ENCODE measurements around the gene INSL3. TPM values are rescaled to one million over a fixed set of nuclear protein-coding genes. Genes with fewer than 3 reads are reported as not detected.

INSL3 gene
- polyA plus RNA-seq, 1 donor, result 1.6 TPM

DNA sequence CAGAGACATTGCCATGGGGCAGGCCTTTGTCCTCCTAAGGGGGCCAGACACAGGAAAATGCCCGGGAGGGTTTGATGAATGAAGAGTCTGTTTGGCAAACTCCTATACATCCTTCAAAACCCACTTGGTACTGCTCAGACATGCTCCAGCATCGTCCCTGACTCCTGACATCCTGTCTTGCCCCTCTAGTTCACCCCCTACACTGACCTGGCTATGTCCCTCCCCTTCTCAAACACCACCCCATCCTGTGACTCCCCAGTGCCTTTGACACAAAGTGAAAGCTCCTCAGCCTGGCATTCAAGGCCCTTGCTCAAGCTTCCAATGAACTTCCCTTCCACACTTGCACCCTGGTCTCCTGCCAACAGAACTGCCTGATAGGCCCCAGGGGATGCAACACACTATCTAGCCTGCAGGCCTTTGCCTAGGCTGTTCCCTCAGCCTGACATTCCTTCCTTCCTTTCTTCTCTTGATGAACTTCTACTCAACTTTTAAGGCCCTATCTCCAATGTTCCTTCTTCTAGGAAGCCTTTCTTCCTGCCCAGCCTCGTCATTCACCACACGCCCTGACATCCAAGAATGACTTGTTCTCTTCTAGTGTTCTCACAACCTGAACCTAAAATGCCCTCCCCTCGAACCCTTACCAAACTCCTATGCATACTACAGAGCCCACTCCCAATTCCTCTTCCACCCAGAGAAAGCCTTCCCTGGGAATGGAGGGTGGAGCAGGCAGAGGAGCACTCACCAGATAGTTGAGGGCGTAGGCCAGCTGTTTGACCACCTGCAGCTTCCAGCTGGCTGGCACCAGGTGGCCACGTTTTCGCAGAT, 14.1 kb upstream of the INSL3 start:
- no peak overlapping the region for H3K4me3 ChIP-seq (ENCODE audit: low read length)
- DNase-seq, result no peak
- peaks cover 4% of the 10 kb centered on the region for H3K9me3 ChIP-seq (ENCODE audit: control insufficient read depth, low read depth, low read length)
- peaks cover 6% of the 10 kb centered on the region for H3K36me3 ChIP-seq (ENCODE audit: control insufficient read depth, insufficient read depth, low read length)
- H3K27me3 ChIP-seq (ENCODE audit: control insufficient read depth, insufficient read depth, low read length), result peaks cover 6% of the 10 kb centered on the region
- peaks cover 6% of the 10 kb centered on the region for H3K4me1 ChIP-seq (ENCODE audit: control insufficient read depth, insufficient read depth, low read length)
- no peak overlapping the region for H3K27ac ChIP-seq (ENCODE audit: low read length)
- 100% methylated on average over 2 of the region's 8 CpGs for WGBS (ENCODE audit: insufficient coverage, low lambda C conversion rate)

- WGBS (ENCODE audit: insufficient coverage, low lambda C conversion rate), result no CpG with 5 or more reads among the region's 27 CpGs
- no peak for DNase-seq
- peaks cover 6% of the 10 kb centered on the region for H3K27me3 ChIP-seq (ENCODE audit: control insufficient read depth, insufficient read depth, low read length)
- peaks cover 6% of the 10 kb centered on the region for H3K36me3 ChIP-seq (ENCODE audit: control insufficient read depth, insufficient read depth, low read length)
- peaks cover 4% of the 10 kb centered on the region for H3K9me3 ChIP-seq (ENCODE audit: control insufficient read depth, low read depth, low read length)
- no peak overlapping the region for H3K27ac ChIP-seq (ENCODE audit: low read length)
- H3K4me1 ChIP-seq (ENCODE audit: control insufficient read depth, insufficient read depth, low read length), result peaks cover 8% of the 10 kb centered on the region
- H3K4me3 ChIP-seq (ENCODE audit: low read length), result no peak overlapping the region
Measured at GRCh38 chr19:17834350-17835181, 13.2 kb upstream of the INSL3 start.

DNA sequence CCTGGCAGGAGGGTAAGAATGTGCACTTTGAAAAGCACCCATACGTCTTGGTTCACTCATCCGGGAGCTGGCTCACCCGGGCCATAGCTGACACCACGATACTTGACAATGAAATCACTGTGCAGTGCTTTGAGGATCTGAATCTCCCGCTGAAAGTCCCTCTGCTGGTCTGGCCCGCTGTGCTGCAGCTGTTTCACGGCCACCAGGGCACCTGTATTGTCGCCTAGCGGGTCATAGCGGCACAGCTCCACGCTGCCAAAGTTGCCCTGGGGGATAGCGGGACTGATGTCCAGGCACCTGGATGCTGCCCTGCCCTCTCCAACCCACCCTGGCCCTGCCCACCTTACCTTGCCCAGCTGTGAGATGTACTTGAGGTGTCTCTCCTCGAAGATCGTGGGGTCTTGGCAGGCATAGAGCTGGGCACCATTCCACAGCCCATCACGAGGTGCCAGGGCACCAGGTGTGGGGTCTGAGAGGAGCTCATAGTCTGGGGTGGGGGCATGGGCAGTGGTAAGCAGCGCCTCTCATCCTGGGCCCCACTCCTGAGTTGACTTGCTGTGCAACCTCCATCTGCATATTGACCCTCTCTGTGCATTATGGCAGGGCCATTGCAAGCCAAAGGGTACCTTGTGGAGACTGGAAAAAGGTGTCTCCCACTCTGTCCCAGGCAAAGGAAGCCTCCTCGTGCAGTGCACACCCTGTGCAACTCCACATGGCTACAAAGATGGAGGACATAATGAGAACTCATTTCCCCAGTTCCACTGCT, 11.3 kb upstream of the INSL3 start:
- Histone ChIP-seq H3K4me3 (ENCODE audit: low read length) (no peak overlapping the region), H3K9me3 (ENCODE audit: control insufficient read depth, low read depth, low read length) (peaks cover 4% of the 10 kb centered on the region), H3K27ac (ENCODE audit: low read length) (no peak overlapping the region), H3K4me1 (ENCODE audit: control insufficient read depth, insufficient read depth, low read length) (peaks cover 8% of the 10 kb centered on the region), H3K36me3 (ENCODE audit: control insufficient read depth, insufficient read depth, low read length) (peaks cover 2% of the 10 kb centered on the region), H3K27me3 (ENCODE audit: control insufficient read depth, insufficient read depth, low read length) (peaks cover 6% of the 10 kb centered on the region)
- 80% methylated on average over 1 of the region's 17 CpGs for WGBS (ENCODE audit: insufficient coverage, low lambda C conversion rate)
- no peak for DNase-seq

DNA sequence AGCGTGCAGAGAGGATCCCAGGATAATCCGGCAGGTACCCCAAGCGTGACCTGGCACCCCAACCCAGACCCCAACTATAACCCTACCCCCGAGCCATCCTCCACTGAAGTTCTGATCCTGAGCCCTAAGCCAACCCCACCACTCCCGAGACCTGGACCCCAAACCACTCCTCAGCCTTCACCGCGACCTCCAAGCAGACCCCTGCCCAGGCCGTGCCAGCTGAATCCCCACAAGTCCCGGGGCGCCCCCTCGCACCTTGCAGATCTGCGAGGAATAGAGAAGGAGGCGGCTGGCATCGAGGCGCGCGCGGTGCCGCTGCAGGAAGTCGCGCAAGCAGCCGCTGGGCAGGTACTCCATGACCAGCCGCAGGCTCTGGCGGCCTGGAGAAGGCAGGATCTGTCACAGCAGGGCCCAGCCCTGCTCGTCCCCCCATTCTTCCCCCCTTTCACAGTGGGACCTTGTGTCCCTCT, 10.1 kb upstream of the INSL3 start:
- Histone ChIP-seq H3K9me3 (ENCODE audit: control insufficient read depth, low read depth, low read length) (peaks cover 4% of the 10 kb centered on the region), H3K36me3 (ENCODE audit: control insufficient read depth, insufficient read depth, low read length) (peaks cover 2% of the 10 kb centered on the region), H3K4me3 (ENCODE audit: low read length) (peak overlapping the region; percentile 5), H3K27me3 (ENCODE audit: control insufficient read depth, insufficient read depth, low read length) (peaks cover 6% of the 10 kb centered on the region), H3K27ac (ENCODE audit: low read length) (no peak overlapping the region), H3K4me1 (ENCODE audit: control insufficient read depth, insufficient read depth, low read length) (peaks cover 8% of the 10 kb centered on the region)
- WGBS (ENCODE audit: insufficient coverage, low lambda C conversion rate), result no CpG with 5 or more reads among the region's 25 CpGs
- DNase-seq, result no peak

- WGBS (ENCODE audit: insufficient coverage, low lambda C conversion rate), result no CpG with 5 or more reads among the region's 50 CpGs
- Histone ChIP-seq H3K36me3 (ENCODE audit: control insufficient read depth, insufficient read depth, low read length) (peaks cover under 1% of the 10 kb centered on the region), H3K9me3 (ENCODE audit: control insufficient read depth, low read depth, low read length) (peaks cover 4% of the 10 kb centered on the region), H3K4me1 (ENCODE audit: control insufficient read depth, insufficient read depth, low read length) (peaks cover 8% of the 10 kb centered on the region), H3K27me3 (ENCODE audit: control insufficient read depth, insufficient read depth, low read length) (peaks cover 6% of the 10 kb centered on the region), H3K4me3 (ENCODE audit: low read length) (peak overlapping the region; percentile 43), H3K27ac (ENCODE audit: low read length) (peak overlapping the region; percentile 45)
- peak; percentile 71 to 74 for DNase-seq
Measured at GRCh38 chr19:17830567-17831418, 9.5 kb upstream of the INSL3 start.

GRCh38 chr19:17829855-17830566, 8.7 kb upstream of the INSL3 start:
- H3K4me3 ChIP-seq (ENCODE audit: low read length), result peak overlapping the region; percentile 43
- peaks cover 6% of the 10 kb centered on the region for H3K27me3 ChIP-seq (ENCODE audit: control insufficient read depth, insufficient read depth, low read length)
- 12% methylated on average over 3 of the region's 29 CpGs for WGBS (ENCODE audit: insufficient coverage, low lambda C conversion rate)
- H3K9me3 ChIP-seq (ENCODE audit: control insufficient read depth, low read depth, low read length), result peaks cover 4% of the 10 kb centered on the region
- H3K36me3 ChIP-seq (ENCODE audit: control insufficient read depth, insufficient read depth, low read length), result no peaks in the 10 kb centered on the region
- H3K4me1 ChIP-seq (ENCODE audit: control insufficient read depth, insufficient read depth, low read length), result peaks cover 8% of the 10 kb centered on the region
- peak overlapping the region; percentile 45 for H3K27ac ChIP-seq (ENCODE audit: low read length)
- DNase-seq, result peak; percentile 14 to 37

DNA sequence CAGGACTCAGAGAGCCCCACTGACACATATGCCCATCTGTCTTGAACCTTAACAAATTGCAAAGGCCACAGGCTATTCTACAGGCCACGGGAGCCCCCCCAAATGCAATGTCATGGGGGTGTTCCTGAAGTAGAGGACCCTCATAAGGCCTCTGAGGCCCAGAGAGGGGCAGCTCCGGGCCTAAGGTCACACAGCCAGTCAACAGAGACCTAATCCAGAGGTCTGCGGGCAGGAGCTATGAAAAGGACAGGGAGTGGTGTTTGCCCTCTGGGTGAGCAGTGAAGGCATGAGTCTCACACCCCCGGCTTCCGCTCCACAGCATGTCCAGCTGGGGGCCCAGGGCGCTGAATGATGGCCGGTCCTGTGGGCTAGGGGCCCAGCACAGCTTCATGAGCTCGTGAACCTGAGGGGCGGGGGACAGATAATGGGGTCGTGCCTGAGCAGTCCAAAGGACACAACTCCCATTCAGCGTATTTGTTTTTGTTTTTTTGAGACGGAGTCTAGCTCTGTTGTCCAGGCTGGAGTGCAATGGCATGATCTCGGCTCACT, 5.3 kb upstream of the INSL3 start:
- Histone ChIP-seq H3K36me3 (ENCODE audit: control insufficient read depth, insufficient read depth, low read length) (no peaks in the 10 kb centered on the region), H3K4me3 (ENCODE audit: low read length) (no peak overlapping the region), H3K9me3 (ENCODE audit: control insufficient read depth, low read depth, low read length) (peaks cover 3% of the 10 kb centered on the region), H3K4me1 (ENCODE audit: control insufficient read depth, insufficient read depth, low read length) (peaks cover 6% of the 10 kb centered on the region), H3K27me3 (ENCODE audit: control insufficient read depth, insufficient read depth, low read length) (peaks cover 3% of the 10 kb centered on the region), H3K27ac (ENCODE audit: low read length) (no peak overlapping the region)
- DNase-seq, result no peak
- no CpG with 5 or more reads among the region's 13 CpGs for WGBS (ENCODE audit: insufficient coverage, low lambda C conversion rate)

DNA sequence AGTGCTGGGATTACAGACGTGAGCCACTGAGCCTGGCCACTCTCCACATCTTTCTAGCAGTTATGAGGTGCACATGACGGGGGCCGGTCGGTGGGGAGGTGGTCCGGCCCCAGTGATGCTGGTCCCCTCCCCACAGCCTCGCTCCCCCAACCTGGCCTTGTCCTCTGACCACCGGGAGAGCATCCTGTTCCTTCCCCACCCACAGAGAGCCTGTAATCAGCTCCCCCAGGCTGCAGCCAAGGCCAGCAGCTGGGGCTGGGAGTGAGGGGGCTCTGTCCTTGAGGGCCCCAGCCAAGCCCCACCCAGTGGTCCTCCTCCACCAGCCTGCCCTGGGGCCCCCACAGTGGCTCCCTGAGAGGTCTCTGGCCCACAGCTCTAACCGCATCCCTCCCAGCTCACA, 3.0 kb upstream of the INSL3 start:
- H3K36me3 ChIP-seq (ENCODE audit: control insufficient read depth, insufficient read depth, low read length), result no peaks in the 10 kb centered on the region
- H3K27ac ChIP-seq (ENCODE audit: low read length), result no peak overlapping the region
- DNase-seq, result no peak
- no peaks in the 10 kb centered on the region for H3K4me1 ChIP-seq (ENCODE audit: control insufficient read depth, insufficient read depth, low read length)
- H3K4me3 ChIP-seq (ENCODE audit: low read length), result no peak overlapping the region
- H3K27me3 ChIP-seq (ENCODE audit: control insufficient read depth, insufficient read depth, low read length), result no peaks in the 10 kb centered on the region
- no peaks in the 10 kb centered on the region for H3K9me3 ChIP-seq (ENCODE audit: control insufficient read depth, low read depth, low read length)
- WGBS (ENCODE audit: insufficient coverage, low lambda C conversion rate), result 60% methylated on average over 1 of the region's 8 CpGs
